SK-N-SH (cell line): ENCODE data around the gene PDXDC1.

ENCODE experiments used
- ELF1 ChIP-seq: IDR thresholded peaks from 2 replicates; pipeline ENCODE4 v1.4.0; 2012
- NRF1 ChIP-seq: IDR thresholded peaks from 2 replicates; pipeline ENCODE4 v1.6.1; 2012; ENCODE audit warnings: low read depth, mild to moderate bottlenecking, low read length
- POLR2AphosphoS5 ChIP-seq: IDR thresholded peaks from 2 replicates; pipeline ENCODE4 v1.6.1; 2012; ENCODE audit warnings: low read depth, low read length
- TF ChIP-seq, protein P1 (sequence below): fragments of 200-600 bp; sonication (generic); IDR thresholded peaks from 2 replicates; pipeline ENCODE4 v1.6.1; 2017; ENCODE audit warnings: antibody characterized with exemption, mild to moderate bottlenecking, moderate library complexity
- TF ChIP-seq, protein P2 (sequence below): IDR thresholded peaks from 2 replicates; pipeline ENCODE4 v1.6.1; 2012; ENCODE audit warnings: mild to moderate bottlenecking, low read depth, low read length, moderate library complexity

DNA sequence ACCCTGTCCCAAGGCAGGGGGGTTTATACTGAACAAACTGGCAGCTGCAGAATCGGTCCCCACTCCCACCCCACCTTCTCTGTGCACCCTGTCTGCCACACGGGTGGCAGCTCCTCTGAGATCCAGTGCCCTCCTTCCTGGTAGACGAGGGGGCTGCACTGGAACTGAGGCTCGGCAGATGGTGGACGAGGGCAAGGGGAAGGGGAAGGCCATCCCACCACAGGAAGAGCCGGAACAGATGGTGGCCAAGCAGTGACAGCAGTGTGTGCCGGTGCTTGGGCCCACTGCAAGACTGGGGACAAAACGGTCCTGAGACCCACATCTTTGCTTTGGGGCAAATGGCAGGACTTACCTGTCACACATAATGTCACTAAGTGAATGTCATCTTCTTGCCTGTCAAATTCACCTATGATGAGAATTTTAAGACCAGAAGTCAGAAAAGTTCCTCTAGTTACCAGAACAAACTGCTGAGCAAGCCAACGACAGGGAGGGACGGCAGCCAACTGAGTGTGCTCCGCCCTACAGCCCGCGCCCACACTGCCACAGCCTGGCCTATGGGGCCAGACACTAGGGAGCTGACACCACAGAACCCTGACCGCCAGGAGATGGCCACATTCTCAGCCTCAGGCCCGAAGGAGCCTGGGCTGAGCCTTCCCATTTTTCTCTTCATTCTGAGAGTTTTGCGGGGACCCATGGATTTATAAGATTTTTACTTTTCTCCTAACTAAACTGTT is 66.6 kb downstream of the PDXDC1 start:
- TF ChIP-seq, protein P1, sequence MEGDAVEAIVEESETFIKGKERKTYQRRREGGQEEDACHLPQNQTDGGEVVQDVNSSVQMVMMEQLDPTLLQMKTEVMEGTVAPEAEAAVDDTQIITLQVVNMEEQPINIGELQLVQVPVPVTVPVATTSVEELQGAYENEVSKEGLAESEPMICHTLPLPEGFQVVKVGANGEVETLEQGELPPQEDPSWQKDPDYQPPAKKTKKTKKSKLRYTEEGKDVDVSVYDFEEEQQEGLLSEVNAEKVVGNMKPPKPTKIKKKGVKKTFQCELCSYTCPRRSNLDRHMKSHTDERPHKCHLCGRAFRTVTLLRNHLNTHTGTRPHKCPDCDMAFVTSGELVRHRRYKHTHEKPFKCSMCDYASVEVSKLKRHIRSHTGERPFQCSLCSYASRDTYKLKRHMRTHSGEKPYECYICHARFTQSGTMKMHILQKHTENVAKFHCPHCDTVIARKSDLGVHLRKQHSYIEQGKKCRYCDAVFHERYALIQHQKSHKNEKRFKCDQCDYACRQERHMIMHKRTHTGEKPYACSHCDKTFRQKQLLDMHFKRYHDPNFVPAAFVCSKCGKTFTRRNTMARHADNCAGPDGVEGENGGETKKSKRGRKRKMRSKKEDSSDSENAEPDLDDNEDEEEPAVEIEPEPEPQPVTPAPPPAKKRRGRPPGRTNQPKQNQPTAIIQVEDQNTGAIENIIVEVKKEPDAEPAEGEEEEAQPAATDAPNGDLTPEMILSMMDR = no peak
- TF ChIP-seq ELF1 (no peak), POLR2AphosphoS5 (no peak), NRF1 (no peak)
- TF ChIP-seq, protein P2, sequence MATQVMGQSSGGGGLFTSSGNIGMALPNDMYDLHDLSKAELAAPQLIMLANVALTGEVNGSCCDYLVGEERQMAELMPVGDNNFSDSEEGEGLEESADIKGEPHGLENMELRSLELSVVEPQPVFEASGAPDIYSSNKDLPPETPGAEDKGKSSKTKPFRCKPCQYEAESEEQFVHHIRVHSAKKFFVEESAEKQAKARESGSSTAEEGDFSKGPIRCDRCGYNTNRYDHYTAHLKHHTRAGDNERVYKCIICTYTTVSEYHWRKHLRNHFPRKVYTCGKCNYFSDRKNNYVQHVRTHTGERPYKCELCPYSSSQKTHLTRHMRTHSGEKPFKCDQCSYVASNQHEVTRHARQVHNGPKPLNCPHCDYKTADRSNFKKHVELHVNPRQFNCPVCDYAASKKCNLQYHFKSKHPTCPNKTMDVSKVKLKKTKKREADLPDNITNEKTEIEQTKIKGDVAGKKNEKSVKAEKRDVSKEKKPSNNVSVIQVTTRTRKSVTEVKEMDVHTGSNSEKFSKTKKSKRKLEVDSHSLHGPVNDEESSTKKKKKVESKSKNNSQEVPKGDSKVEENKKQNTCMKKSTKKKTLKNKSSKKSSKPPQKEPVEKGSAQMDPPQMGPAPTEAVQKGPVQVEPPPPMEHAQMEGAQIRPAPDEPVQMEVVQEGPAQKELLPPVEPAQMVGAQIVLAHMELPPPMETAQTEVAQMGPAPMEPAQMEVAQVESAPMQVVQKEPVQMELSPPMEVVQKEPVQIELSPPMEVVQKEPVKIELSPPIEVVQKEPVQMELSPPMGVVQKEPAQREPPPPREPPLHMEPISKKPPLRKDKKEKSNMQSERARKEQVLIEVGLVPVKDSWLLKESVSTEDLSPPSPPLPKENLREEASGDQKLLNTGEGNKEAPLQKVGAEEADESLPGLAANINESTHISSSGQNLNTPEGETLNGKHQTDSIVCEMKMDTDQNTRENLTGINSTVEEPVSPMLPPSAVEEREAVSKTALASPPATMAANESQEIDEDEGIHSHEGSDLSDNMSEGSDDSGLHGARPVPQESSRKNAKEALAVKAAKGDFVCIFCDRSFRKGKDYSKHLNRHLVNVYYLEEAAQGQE = no peak
